ENCODE measurements around the gene PGAP6.
A peak's percentile ranks its signal among the peaks of the same experiment; 100 is the strongest.

PGAP6 gene

GRCh38 chr16:414395-415169, 32.8 kb upstream of the PGAP6 start:
- Histone ChIP-seq H3K27me3 (ENCODE audit: control insufficient read depth, insufficient read depth, low read length) (no peaks in the 10 kb centered on the region), H3K4me3 (ENCODE audit: low read length) (no peak overlapping the region), H3K9ac (ENCODE audit: low read length) (no peak overlapping the region), H3K36me3 (ENCODE audit: control insufficient read depth, insufficient read depth, low read length) (peaks cover 5% of the 10 kb centered on the region), H3K27ac (ENCODE audit: low read depth, low read length) (no peak overlapping the region), H3K4me1 (ENCODE audit: control insufficient read depth, insufficient read depth, low read length) (no peaks in the 10 kb centered on the region)

GRCh38 chr16:411576-412265, 29.9 kb upstream of the PGAP6 start:
- Histone ChIP-seq H3K4me1 (ENCODE audit: control insufficient read depth, insufficient read depth, low read length) (no peaks in the 10 kb centered on the region), H3K9ac (ENCODE audit: low read length) (no peak overlapping the region), H3K36me3 (ENCODE audit: control insufficient read depth, insufficient read depth, low read length) (peaks cover 6% of the 10 kb centered on the region), H3K4me3 (ENCODE audit: low read length) (no peak overlapping the region), H3K27ac (ENCODE audit: low read depth, low read length) (no peak overlapping the region), H3K27me3 (ENCODE audit: control insufficient read depth, insufficient read depth, low read length) (no peaks in the 10 kb centered on the region)

DNA sequence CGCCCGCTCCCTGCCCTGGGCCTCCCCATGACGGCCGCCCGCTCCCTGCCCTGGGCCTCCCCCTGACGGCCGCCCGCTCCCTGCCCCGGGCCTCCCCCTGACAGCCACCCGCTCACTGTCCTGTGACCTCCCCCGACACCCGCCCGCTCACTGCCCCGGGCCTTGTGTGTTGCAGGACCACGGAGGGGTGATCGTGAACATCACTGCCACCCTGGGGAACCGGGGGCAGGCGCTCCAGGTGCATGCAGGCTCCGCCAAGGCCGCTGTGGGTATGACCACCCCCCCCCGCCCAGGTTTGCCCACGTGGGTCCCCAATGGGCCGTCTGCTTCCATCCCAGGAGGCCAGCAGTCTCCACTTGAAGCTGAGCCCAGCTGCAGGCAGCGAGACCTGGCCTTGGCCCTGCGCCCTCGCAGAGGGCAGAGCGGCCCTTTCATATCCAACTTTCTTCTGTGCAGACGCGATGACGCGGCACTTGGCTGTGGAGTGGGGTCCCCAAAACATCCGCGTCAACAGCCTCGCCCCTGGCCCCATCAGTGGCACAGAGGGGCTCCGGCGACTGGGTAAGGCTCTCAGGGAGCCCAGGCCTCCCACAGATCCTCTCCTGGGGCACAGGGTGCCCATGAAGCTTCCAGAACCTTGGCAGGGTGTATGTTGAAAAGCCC, 28.9 kb upstream of the PGAP6 start:
- H3K4me3 ChIP-seq (ENCODE audit: low read length): no peak overlapping the region
- H3K36me3 ChIP-seq (ENCODE audit: control insufficient read depth, insufficient read depth, low read length): peaks cover 6% of the 10 kb centered on the region
- H3K9ac ChIP-seq (ENCODE audit: low read length): no peak overlapping the region
- H3K4me1 ChIP-seq (ENCODE audit: control insufficient read depth, insufficient read depth, low read length): no peaks in the 10 kb centered on the region
- no peak overlapping the region for H3K27ac ChIP-seq (ENCODE audit: low read depth, low read length)
- H3K27me3 ChIP-seq (ENCODE audit: control insufficient read depth, insufficient read depth, low read length): no peaks in the 10 kb centered on the region

GRCh38 chr16:407253-407652, 25.5 kb upstream of the PGAP6 start:
- Histone ChIP-seq H3K4me1 (ENCODE audit: control insufficient read depth, insufficient read depth, low read length) (peaks cover 1% of the 10 kb centered on the region), H3K36me3 (ENCODE audit: control insufficient read depth, insufficient read depth, low read length) (peaks cover 6% of the 10 kb centered on the region), H3K27ac (ENCODE audit: low read depth, low read length) (no peak overlapping the region), H3K9ac (ENCODE audit: low read length) (no peak overlapping the region), H3K27me3 (ENCODE audit: control insufficient read depth, insufficient read depth, low read length) (no peaks in the 10 kb centered on the region), H3K4me3 (ENCODE audit: low read length) (no peak overlapping the region)

GRCh38 chr16:405548-406506, 24.0 kb upstream of the PGAP6 start:
- Histone ChIP-seq H3K4me3 (ENCODE audit: low read length) (no peak overlapping the region), H3K36me3 (ENCODE audit: control insufficient read depth, insufficient read depth, low read length) (peaks cover 2% of the 10 kb centered on the region), H3K27ac (ENCODE audit: low read depth, low read length) (no peak overlapping the region), H3K4me1 (ENCODE audit: control insufficient read depth, insufficient read depth, low read length) (peaks cover 2% of the 10 kb centered on the region), H3K9ac (ENCODE audit: low read length) (no peak overlapping the region), H3K27me3 (ENCODE audit: control insufficient read depth, insufficient read depth, low read length) (no peaks in the 10 kb centered on the region)

GRCh38 chr16:404971-405486, 23.3 kb upstream of the PGAP6 start:
- H3K36me3 ChIP-seq (ENCODE audit: control insufficient read depth, insufficient read depth, low read length): peaks cover 2% of the 10 kb centered on the region
- no peak overlapping the region for H3K4me3 ChIP-seq (ENCODE audit: low read length)
- H3K27me3 ChIP-seq (ENCODE audit: control insufficient read depth, insufficient read depth, low read length): no peaks in the 10 kb centered on the region
- no peak overlapping the region for H3K9ac ChIP-seq (ENCODE audit: low read length)
- peaks cover 2% of the 10 kb centered on the region for H3K4me1 ChIP-seq (ENCODE audit: control insufficient read depth, insufficient read depth, low read length)
- no peak overlapping the region for H3K27ac ChIP-seq (ENCODE audit: low read depth, low read length)

- peaks cover 8% of the 10 kb centered on the region for H3K4me1 ChIP-seq (ENCODE audit: control insufficient read depth, insufficient read depth, low read length)
- peak within 1 kb of the TSS; percentile 92 for H3K4me3 ChIP-seq (ENCODE audit: low read length)
- peak within 1 kb of the TSS; percentile 80 for H3K9ac ChIP-seq (ENCODE audit: low read length)
- peak within 1 kb of the TSS; percentile 90 for H3K27ac ChIP-seq (ENCODE audit: low read depth, low read length)
- peaks cover 3% of the 10 kb centered on the region for H3K36me3 ChIP-seq (ENCODE audit: control insufficient read depth, insufficient read depth, low read length)
- no peaks in the 10 kb centered on the region for H3K27me3 ChIP-seq (ENCODE audit: control insufficient read depth, insufficient read depth, low read length)
Observed at GRCh38 chr16:401468-402348, 19.9 kb upstream of the PGAP6 start, which contains the start of gene DECR2. Gene DECR2, plus strand, starts transcription at chr16:401885. Its CDS starts 79 bp downstream, at chr16:401964.

DNA sequence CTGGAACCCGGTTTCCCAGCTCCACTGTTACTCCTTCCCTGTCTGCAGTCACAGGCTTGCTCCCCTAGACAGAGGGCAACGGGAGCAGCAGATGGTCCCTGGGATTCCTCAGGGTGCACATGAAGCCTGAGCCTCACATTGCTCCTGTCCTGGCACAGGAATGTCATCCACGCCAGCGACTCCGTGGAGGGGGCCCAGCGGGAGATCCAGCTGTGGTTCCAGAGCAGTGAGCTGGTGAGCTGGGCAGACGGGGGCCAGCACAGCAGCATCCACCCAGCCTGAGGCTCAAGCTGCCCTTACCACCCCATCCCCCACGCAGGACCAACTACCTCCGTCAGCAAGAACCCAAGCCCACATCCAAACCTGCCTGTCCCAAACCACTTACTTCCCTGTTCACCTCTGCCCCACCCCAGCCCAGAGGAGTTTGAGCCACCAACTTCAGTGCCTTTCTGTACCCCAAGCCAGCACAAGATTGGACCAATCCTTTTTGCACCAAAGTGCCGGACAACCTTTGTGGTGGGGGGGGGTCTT, 18.3 kb upstream of the PGAP6 start:
- peak overlapping the region; percentile 56 for H3K27ac ChIP-seq (ENCODE audit: low read depth, low read length)
- H3K27me3 ChIP-seq (ENCODE audit: control insufficient read depth, insufficient read depth, low read length): no peaks in the 10 kb centered on the region
- H3K4me1 ChIP-seq (ENCODE audit: control insufficient read depth, insufficient read depth, low read length): peaks cover 8% of the 10 kb centered on the region
- H3K9ac ChIP-seq (ENCODE audit: low read length): no peak overlapping the region
- H3K4me3 ChIP-seq (ENCODE audit: low read length): no peak overlapping the region
- peaks cover 3% of the 10 kb centered on the region for H3K36me3 ChIP-seq (ENCODE audit: control insufficient read depth, insufficient read depth, low read length)

DNA sequence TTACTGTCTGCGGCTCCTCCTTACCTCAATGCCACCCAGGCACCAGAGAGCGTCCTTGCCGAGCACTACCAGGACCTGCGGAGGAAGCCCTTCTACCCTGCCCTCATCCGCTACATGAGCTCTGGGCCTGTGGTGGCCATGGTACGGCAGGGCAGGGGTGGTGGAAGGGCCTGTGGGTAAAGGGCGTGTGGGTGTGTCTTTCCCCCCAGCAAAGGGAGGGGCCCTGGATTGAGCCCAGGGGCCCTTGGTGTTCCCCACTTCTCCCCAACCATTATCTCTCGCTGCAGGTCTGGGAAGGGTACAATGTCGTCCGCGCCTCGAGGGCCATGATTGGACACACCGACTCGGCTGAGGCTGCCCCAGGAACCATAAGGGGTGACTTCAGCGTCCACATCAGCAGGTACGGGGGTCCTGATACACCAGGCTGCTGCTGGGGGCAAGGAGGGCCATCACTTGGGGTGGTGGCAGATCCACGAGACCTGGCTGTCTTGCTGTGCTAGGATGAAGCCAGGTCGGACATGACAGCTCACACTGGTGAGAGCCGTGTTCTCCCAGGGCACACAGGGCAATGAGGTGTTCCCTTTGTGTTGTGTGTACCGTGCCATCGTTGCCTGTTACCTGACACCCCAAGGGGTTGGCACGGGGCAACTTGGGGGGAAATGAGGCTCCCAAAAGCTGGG, 17.7 kb upstream of the PGAP6 start:
- Histone ChIP-seq H3K27ac (ENCODE audit: low read depth, low read length) (no peak overlapping the region), H3K4me1 (ENCODE audit: control insufficient read depth, insufficient read depth, low read length) (peaks cover 8% of the 10 kb centered on the region), H3K9ac (ENCODE audit: low read length) (no peak overlapping the region), H3K36me3 (ENCODE audit: control insufficient read depth, insufficient read depth, low read length) (peaks cover 3% of the 10 kb centered on the region), H3K4me3 (ENCODE audit: low read length) (no peak overlapping the region), H3K27me3 (ENCODE audit: control insufficient read depth, insufficient read depth, low read length) (no peaks in the 10 kb centered on the region)

DNA sequence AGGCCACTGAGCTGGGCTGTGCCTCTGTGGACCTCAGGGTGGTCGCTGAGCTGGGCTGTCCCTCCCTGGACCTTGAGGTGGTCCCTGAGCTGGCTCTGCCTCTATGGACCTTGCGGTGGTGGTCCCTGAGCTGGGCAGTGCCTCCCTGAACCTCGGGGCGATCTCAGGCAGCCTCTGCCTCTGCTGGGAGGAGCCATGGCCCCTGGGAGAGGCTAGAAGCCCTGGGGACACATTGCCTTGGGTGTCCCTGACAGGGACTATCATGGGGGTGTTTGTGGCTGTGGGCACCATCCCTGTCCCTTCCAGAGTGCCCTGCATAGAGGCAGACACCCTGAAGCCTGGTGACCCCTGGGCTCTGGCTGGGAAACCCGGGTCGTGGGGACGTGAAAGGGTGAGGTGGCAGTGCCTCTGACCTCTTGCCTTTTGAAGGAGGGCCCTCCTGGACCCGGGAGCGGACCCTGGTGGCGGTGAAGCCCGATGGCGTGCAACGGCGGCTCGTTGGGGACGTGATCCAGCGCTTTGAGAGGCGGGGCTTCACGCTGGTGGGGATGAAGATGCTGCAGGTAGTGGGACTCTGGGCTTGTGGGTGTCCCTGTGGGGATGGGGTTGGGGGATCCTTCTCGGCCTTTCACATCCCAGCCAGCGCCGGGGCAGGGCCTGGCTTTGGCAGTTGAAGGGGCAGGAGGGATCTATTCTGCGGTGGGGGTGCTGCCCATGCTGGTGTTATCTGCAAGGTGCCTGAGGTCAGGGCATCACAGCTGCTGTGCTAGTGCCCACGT, 17.0 kb upstream of the PGAP6 start:
- H3K4me1 ChIP-seq (ENCODE audit: control insufficient read depth, insufficient read depth, low read length): peaks cover 8% of the 10 kb centered on the region
- H3K27ac ChIP-seq (ENCODE audit: low read depth, low read length): peak overlapping the region; percentile 81
- H3K36me3 ChIP-seq (ENCODE audit: control insufficient read depth, insufficient read depth, low read length): peaks cover 3% of the 10 kb centered on the region
- no peak overlapping the region for H3K9ac ChIP-seq (ENCODE audit: low read length)
- H3K4me3 ChIP-seq (ENCODE audit: low read length): no peak overlapping the region
- no peaks in the 10 kb centered on the region for H3K27me3 ChIP-seq (ENCODE audit: control insufficient read depth, insufficient read depth, low read length)

Data from rectal smooth muscle tissue (tissue), 1 donor.